Lower lobe of right lung (tissue), 2 donors: ENCODE results near the gene PHTF2. TPM values are rescaled to one million over a fixed set of nuclear protein-coding genes. Genes with fewer than 3 reads are reported as not detected.

Source experiments
- ATAC-seq, 2 donors: fragments of 200-7000 bp; cut with Tn5 transposase; one replicate each; pipeline ENCODE4 v1.9.1; 2020 to 2022; ENCODE audit warnings: mild to moderate bottlenecking in 2 of 2, moderate library complexity in 2 of 2
- DNase-seq: peaks from one replicate; pipeline ENCODE4 v3.0.0-alpha.2; 2020
- H3K27ac ChIP-seq: fragments of 200-600 bp; one replicate; pipeline ENCODE4 v1.8.0; 2022
- H3K27me3 ChIP-seq: fragments of 200-600 bp; one replicate; pipeline ENCODE4 v1.8.0; 2022; ENCODE audit warnings: low read depth
- H3K36me3 ChIP-seq: fragments of 200-600 bp; one replicate; pipeline ENCODE4 v1.8.0; 2022; ENCODE audit warnings: mild to moderate bottlenecking
- H3K4me1 ChIP-seq: fragments of 200-600 bp; one replicate; pipeline ENCODE4 v1.8.0; 2022
- H3K4me3 ChIP-seq: fragments of 200-600 bp; one replicate; pipeline ENCODE4 v1.8.0; 2022; ENCODE audit warnings: mild to moderate bottlenecking
- H3K9me3 ChIP-seq: fragments of 200-600 bp; one replicate; pipeline ENCODE4 v1.8.0; 2022
- intact Hi-C: fragments of 100-400 bp; cut with DNase I; formaldehyde crosslinking; loops from one replicate; pipeline ENCODE4 v1.11.0; 2022
- total RNA-seq: library from RNA; stranded (reverse); fragmentation: NEBNext Ultra II Directional; extraction: Animal tissue kit (Norgen Biotek cat#: 25700); gene quantifications from one replicate; pipeline ENCODE4 v1.2.1, GENCODE V29; 2021
- TF ChIP-seq, protein P1 (sequence below): fragments of 200-600 bp; IDR thresholded peaks from one replicate; pipeline ENCODE4 v1.8.0; 2022; ENCODE audit warnings: antibody characterized with exemption, mild to moderate bottlenecking
- donor health status: DM: no; HTN: yes; CAD: no; lungs with severe emphysema.

Gene PHTF2
- total RNA-seq, 1 donor from 2014 or later = 15.2 TPM

- no peak for ATAC-seq
- H3K4me1 ChIP-seq = no peaks in the 10 kb centered on the region
- H3K27ac ChIP-seq = no peak overlapping the region
- no peaks in the 10 kb centered on the region for H3K27me3 ChIP-seq
- intact Hi-C loops = no loop called here
- H3K4me3 ChIP-seq = no peak overlapping the region
- TF ChIP-seq, protein P1, sequence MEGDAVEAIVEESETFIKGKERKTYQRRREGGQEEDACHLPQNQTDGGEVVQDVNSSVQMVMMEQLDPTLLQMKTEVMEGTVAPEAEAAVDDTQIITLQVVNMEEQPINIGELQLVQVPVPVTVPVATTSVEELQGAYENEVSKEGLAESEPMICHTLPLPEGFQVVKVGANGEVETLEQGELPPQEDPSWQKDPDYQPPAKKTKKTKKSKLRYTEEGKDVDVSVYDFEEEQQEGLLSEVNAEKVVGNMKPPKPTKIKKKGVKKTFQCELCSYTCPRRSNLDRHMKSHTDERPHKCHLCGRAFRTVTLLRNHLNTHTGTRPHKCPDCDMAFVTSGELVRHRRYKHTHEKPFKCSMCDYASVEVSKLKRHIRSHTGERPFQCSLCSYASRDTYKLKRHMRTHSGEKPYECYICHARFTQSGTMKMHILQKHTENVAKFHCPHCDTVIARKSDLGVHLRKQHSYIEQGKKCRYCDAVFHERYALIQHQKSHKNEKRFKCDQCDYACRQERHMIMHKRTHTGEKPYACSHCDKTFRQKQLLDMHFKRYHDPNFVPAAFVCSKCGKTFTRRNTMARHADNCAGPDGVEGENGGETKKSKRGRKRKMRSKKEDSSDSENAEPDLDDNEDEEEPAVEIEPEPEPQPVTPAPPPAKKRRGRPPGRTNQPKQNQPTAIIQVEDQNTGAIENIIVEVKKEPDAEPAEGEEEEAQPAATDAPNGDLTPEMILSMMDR = no peak
- no peaks in the 10 kb centered on the region for H3K9me3 ChIP-seq
- no peak for DNase-seq
- no peaks in the 10 kb centered on the region for H3K36me3 ChIP-seq
These were observed 80.7 kb downstream of the PHTF2 start for GRCh38 chr7:77879272-77879671.

DNA sequence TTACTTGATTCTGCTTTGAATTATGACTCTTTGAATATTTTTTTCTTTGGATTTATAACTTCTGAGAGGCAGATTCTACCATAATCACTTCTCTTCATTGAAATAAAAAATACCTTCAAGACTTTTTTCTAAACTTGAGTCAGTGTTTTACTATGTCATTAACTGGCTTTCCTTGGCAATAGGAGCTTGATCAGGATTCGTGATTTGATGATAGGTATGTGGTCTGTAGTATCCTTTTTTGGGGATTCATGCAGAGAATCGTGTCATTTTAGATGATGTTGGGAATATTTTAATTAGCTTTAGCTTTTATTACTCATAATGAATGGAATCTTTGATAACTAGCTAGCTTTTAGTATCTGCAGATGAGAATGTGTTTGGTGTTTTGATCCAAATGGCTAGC is 83.3 kb downstream of the PHTF2 start:
- DNase-seq (no peak), ATAC-seq (no peak)
- Histone ChIP-seq H3K4me1 (no peaks in the 10 kb centered on the region), H3K27me3 (no peaks in the 10 kb centered on the region), H3K27ac (no peak overlapping the region), H3K36me3 (no peaks in the 10 kb centered on the region), H3K4me3 (no peak overlapping the region), H3K9me3 (no peaks in the 10 kb centered on the region)
- TF ChIP-seq, protein P1 = no peak
- intact Hi-C loops = no loop called here

DNA sequence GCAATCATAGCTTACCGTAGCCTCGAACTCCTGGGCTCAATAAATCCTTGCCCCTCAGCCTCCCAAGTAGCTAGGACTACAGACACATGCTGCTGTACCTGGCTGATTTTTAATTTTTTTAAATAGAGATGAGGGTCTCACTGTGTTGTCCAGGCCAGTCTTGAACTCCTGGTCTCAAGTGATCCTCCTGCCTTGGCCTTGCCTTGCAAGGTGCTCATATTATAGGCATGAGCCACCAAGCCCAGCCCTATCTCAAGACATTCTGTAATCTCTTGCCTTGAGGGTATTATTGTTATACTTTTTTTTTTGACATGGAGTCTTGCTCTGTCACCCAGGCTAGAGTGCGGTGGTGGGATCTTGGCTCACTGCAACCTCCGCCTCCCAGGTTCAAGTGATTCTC is 86.6 kb downstream of the PHTF2 start:
- no peak overlapping the region for H3K4me3 ChIP-seq
- no peaks in the 10 kb centered on the region for H3K9me3 ChIP-seq
- DNase-seq (no peak), ATAC-seq (no peak)
- no peaks in the 10 kb centered on the region for H3K4me1 ChIP-seq
- TF ChIP-seq, protein P1 = no peak
- H3K27me3 ChIP-seq = no peaks in the 10 kb centered on the region
- no peak overlapping the region for H3K27ac ChIP-seq
- intact Hi-C loops = no loop called here
- no peaks in the 10 kb centered on the region for H3K36me3 ChIP-seq

GRCh38 chr7:77887567-77887966 is 89.0 kb downstream of the PHTF2 start:
- no peaks in the 10 kb centered on the region for H3K9me3 ChIP-seq
- no peak overlapping the region for H3K27ac ChIP-seq
- no peaks in the 10 kb centered on the region for H3K27me3 ChIP-seq
- ATAC-seq = no peak
- TF ChIP-seq, protein P1 = no peak
- H3K4me3 ChIP-seq = no peak overlapping the region
- intact Hi-C loops = no loop called here
- no peaks in the 10 kb centered on the region for H3K4me1 ChIP-seq
- no peak for DNase-seq
- no peaks in the 10 kb centered on the region for H3K36me3 ChIP-seq

DNA sequence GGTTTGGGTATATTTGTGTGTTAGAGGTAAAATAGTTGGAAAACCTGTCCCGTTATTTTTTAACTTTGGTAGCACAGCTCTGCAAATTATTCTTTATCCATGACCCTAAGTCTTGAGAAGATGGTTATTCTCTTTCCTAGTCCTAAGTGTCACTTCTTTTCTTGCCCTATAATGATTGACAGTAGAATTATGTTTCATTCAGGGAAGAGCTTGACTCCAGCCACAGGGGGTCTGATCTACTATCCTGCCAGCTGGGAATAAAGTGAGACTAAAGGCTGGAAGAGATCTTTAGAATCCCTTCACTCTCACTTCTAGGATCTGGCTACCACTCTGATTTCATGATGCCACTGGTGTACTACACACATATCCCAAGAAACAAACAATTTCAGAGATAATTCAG is 90.4 kb downstream of the PHTF2 start:
- intact Hi-C loops = no loop called here
- no peak for ATAC-seq
- no peak overlapping the region for H3K4me3 ChIP-seq

More for the DNA sequence above, 90.4 kb downstream of the PHTF2 start:
- H3K27ac ChIP-seq = no peak overlapping the region
- TF ChIP-seq, protein P1 = no peak
- no peaks in the 10 kb centered on the region for H3K27me3 ChIP-seq
- H3K36me3 ChIP-seq = no peaks in the 10 kb centered on the region
- DNase-seq = no peak
- H3K4me1 ChIP-seq = no peaks in the 10 kb centered on the region
- no peaks in the 10 kb centered on the region for H3K9me3 ChIP-seq
